ENCODE results near the gene INPP5A. TPM values are rescaled to one million over a fixed set of nuclear protein-coding genes. Genes with fewer than 3 reads are reported as not detected.

Gene INPP5A
- total and polyA plus RNA-seq, 9 of the 15 experiments (the other 6 are each of a cell fraction or from before 2014, with no cell fraction given), result 0.66 to 11.6 (median 7.7) TPM

DNA sequence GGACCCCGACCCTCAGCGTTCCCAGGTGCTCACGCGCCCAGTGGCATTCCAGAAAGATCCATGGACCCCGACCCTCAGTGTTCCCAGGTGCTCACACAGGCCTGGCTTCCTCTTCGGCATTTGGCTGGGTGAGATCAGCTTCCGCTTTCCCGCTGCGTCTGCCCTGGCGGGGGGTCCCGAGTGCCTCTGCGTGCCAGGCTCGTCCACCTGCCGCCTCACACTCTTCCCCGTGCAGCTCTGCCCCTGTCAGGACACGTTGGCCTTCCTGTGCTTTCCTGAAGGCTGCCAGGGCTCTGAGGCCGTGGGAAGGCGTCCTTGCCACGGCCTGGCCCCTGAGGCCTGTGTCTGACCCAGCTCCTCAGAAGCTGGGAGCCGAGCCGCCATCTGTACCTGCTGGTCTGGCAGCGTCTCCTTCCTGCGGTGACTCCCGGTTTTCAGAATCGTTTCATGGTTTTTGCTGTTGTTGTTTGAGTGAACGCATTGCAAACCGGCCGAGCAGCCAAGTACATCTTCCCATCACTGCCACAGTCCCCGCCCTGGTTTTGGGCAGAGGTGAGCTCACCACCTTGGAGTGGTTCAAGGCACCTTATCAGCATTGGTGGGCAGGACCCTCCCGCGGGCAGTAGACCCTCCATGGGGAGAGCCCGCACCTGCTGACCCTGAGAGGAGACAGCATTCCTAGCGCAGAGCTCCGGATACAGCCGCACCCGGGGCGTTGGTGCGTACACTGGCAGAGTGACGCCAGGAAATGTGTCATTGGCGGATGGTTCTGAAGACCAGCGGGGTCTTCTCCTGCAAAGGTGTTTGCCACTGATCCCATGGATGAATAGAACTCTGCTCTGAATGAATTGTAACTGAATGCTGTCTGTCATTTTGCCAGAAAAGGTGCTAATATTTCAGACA lies 231.0 kb downstream of the INPP5A start:
- H2AFZ ChIP-seq (ENCODE audit: low read depth, low read length), result no peak overlapping the region
- ATAC-seq (no peak), FAIRE-seq (no peak), DNase-seq (ENCODE audit: extremely low read depth in 1 of 4, low spot score in 3 of 4) (no peak)
- H3K9me3 ChIP-seq (replicated peaks; ENCODE audit: control insufficient read depth, insufficient read depth, low read depth, low read length), result no peaks in the 10 kb centered on the region
- WGBS (ENCODE audit: insufficient coverage, low coverage, missing lambda C conversion rate), result 91% methylated on average over 19 of the region's 41 CpGs
- no peaks in the 10 kb centered on the region for H3K4me1 ChIP-seq (replicated peaks in 1 of 2; ENCODE audit: control insufficient read depth in 2 of 2, insufficient read depth in 2 of 2, low read length in 2 of 2)
- BruUV-seq (replicated peaks), result no TSS peak
- no peaks in the 10 kb centered on the region for H4K20me1 ChIP-seq (replicated peaks; ENCODE audit: control insufficient read depth, insufficient read depth, low read length)
- no peaks in the 10 kb centered on the region for H3K79me2 ChIP-seq (ENCODE audit: control insufficient read depth, insufficient read depth, low read length)
- intact Hi-C loops (cut with micrococcal nuclease) (no loop called here), in situ Hi-C loops (cut with MboI) (no loop called here)
- no peak overlapping the region for H3K4me2 ChIP-seq (ENCODE audit: insufficient read depth, low read length)
- ChIA-PET CTCF (ENCODE audit: low intra/inter-chr PET ratio) (no interaction called here), POLR2A (interaction anchor here (0.6 kb wide), 1 partner anchor 288 kb away, joined by 3 read pairs; no protein-coding TSS in a partner anchor)
- no peaks in the 10 kb centered on the region for H3K9me1 ChIP-seq (ENCODE audit: control insufficient read depth, insufficient read depth, low read length)
- H3K27ac ChIP-seq (ENCODE audit: extremely low read depth, low read depth, low read length), result no peak overlapping the region
- no peaks in the 10 kb centered on the region for H3K27me3 ChIP-seq (ENCODE audit: control insufficient read depth in 2 of 2, insufficient read depth in 2 of 2, low read length in 2 of 2)
- no peak overlapping the region for H3K9ac ChIP-seq (ENCODE audit: insufficient read depth in 1 of 2, low read depth in 2 of 2, low read length in 2 of 2)
- TF ChIP-seq LARP7 (IDR thresholded peaks at IDR 0.05) (no peak), RHOXF2B (CRISPR knock-in tag; conservative IDR thresholded peaks at IDR 0.05) (no peak), ZKSCAN8 (CRISPR knock-in tag; IDR thresholded peaks at IDR 0.05) (no peak), TEAD1 (CRISPR knock-in tag; IDR thresholded peaks at IDR 0.05) (no peak), RFX5 (IDR thresholded peaks at IDR 0.05; ENCODE audit: low read depth, low read length) (no peak), SAP30 (IDR thresholded peaks at IDR 0.05; ENCODE audit: borderline replicate concordance, insufficient read depth, low read depth, low read length, poor library complexity, severe bottlenecking) (no peak), ZNF445 (CRISPR knock-in tag; IDR thresholded peaks at IDR 0.05; ENCODE audit: low read depth) (no peak)
- H3K4me3 ChIP-seq, result no peak overlapping the region
- no peaks in the 10 kb centered on the region for H3K36me3 ChIP-seq (ENCODE audit: control insufficient read depth, insufficient read depth, low read length)

All from K562 (cell line).